HG02588 (cell line): ENCODE data around the gene ANKRD44.

Experiments used
- ATAC-seq: cut with Tn5 transposase; IDR thresholded peaks from one replicate; pipeline ENCODE4 v1.9.1; 2021; ENCODE audit warnings: mild to moderate bottlenecking, moderate library complexity; ENCODE audit not compliant: unreplicated experiment

Gene ANKRD44

DNA sequence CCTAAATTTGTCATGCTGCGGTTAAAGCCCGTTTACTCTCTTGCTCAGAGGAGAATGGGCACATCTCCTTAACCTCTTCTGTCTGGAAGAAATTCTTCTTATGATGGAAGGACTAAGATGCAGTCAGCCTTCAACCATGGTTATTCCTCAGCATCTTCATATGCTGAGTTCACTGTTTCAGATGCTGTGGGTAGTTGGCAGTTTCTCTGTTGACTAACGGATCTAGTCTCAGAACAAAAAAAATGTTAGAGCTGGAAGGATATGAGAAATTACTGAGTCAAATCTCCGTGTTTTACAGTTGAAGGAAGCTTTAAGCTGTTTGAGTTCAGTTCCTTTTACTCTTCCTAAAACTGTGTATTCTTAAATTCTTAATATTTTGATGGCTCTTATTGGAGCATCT is 340.5 kb downstream of the ANKRD44 start:
- no peak for ATAC-seq

- ATAC-seq = no peak
Measured at GRCh38 chr2:196968516-196968915, 342.1 kb downstream of the ANKRD44 start.

DNA sequence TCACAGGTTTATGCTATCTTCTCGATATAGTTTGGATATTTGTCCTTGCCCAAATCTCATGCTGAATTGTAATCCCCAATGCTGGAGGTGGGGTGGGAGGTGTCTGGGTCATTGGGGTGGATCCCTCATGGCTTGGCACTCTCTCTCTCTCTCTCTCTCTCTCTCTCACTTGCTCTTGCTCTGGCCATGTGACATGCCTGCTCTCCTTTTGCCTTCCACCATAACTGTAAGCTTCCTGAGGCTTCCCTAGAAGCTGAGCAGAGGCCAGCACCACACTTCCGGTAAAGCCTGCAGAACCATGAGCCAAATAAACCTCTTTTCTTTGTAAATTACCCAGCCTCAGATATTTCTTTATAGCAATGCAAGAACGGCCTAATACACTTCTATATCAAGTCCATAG is 342.8 kb downstream of the ANKRD44 start:
- no peak for ATAC-seq

DNA sequence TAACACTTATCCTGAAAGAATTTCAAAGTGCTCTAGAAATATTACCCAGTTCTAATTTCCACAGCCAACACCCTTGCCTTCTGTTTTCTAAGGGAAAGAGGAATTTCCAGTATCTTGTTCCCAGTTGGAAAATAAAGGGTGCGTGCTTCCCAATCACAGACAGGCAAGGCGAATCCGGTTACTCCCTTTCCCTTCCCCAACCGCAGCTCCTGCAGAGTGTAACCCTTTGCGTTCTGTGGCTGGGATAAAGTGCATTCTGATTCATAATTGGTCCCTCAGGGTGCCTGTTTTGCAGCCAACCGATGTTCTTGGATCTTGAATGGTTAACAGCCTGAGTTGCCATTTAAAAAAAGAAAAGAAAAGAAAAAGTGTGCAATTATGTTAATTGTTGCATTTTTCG is 343.5 kb downstream of the ANKRD44 start:
- no peak for ATAC-seq

GRCh38 chr2:196966061-196966460 is 344.5 kb downstream of the ANKRD44 start:
- ATAC-seq = no peak

- ATAC-seq = no peak
Measured at GRCh38 chr2:196965651-196966050, 344.9 kb downstream of the ANKRD44 start.

DNA sequence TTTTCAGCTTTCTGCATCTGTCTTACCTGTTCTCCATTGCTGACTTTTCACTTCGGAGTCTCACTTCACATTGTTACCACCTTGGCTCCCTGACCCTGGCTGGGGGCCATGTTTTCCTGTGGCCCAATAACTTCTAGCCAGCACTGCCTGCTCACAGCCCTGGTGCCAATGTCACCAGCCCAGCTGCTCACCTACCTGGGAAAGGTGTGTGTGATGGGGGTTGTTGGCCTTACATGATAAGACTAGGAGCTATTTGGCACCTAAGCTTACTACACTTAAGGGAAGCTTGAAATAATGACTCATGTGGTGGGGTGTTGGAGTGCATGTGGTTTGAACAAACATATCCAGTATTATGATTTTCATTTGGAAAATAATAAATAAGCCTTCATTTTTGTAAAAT is 346.6 kb downstream of the ANKRD44 start:
- ATAC-seq = no peak

GRCh38 chr2:196963043-196963442 is 347.5 kb downstream of the ANKRD44 start:
- no peak for ATAC-seq

DNA sequence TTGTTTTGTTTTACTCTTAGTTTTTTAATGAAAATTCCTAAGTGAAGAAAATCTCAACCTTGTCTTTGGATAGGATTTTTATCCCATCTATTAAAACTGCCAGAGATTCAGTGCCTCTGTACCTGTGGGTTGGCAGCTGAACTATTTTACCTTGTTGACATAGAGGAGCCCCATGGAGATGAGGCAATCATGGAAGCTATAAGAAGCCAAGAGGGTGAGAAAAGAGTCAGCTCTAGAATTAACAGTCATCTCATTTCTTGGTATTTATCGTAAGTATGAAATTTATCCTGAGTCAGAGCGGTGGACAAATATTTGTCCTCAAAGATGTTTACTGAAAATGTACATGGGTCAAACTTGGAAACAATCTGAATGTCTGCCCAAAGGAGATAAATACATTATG is 348.3 kb downstream of the ANKRD44 start:
- no peak for ATAC-seq

DNA sequence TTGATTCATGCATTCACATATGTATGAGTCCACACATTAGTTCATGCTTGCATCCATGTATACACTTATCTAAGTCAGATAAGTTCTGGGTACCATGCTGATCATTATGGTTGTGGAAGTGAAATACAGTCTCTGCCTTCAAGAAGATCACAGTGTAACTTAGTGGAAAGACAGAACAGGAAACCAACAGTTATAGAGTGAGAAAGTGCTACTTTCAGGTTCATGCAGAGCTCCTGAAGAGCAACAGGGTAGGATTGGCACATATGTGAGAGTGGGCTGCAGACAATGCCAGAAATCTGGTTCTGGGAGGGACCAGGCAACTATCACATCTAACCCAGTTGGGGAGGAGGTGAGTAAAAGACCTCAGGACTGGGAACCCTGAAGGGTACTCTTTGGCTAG is 348.7 kb downstream of the ANKRD44 start:
- ATAC-seq = peak; percentile 97

DNA sequence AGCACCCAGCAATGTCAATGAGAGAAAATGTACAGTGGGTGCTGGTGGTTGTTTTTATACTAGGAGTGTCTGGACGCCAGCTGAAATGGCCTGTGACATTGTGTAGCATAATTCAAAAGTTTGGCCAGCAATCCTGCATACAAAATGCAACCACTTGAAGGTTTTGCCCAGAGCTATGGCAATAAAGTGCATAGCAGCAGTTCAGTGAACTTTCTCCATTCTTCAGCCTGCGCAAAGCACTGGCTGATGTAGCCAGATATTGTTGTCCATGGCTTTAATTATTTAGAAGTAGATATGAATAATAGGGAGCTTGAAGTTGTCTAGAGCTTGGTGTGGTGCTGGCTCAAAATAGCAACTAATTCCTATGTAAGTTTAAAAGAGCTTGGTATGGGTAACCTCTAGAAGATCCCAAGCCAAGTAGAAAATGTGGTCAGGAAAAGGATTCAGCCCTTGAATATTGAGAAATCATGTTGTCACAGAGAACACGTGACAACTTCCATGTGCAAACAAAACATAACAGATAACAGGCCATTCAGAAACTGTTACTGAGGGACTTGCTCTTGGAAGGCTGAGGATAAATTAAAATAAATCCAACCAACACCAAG is 350.7 kb downstream of the ANKRD44 start:
- ATAC-seq = no peak

DNA sequence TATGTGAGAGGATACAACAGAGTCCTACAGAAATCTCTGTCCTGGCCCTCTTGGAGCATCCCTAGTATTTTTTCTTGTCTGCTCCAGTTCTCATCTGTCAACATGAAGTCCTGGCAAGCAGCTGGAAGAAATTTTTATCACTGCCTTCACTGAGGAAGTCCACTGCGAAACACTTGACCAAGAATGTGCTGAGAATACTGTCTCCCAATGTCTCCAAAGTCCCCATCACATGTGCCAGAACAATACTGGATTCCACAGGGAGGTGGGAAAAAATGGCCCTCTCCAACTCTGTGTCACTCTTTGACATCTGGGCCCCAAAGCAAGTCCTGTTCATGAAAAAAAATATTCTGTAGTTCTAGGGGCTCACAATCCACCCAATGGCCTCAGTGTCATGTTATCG is 351.3 kb downstream of the ANKRD44 start:
- no peak for ATAC-seq

DNA sequence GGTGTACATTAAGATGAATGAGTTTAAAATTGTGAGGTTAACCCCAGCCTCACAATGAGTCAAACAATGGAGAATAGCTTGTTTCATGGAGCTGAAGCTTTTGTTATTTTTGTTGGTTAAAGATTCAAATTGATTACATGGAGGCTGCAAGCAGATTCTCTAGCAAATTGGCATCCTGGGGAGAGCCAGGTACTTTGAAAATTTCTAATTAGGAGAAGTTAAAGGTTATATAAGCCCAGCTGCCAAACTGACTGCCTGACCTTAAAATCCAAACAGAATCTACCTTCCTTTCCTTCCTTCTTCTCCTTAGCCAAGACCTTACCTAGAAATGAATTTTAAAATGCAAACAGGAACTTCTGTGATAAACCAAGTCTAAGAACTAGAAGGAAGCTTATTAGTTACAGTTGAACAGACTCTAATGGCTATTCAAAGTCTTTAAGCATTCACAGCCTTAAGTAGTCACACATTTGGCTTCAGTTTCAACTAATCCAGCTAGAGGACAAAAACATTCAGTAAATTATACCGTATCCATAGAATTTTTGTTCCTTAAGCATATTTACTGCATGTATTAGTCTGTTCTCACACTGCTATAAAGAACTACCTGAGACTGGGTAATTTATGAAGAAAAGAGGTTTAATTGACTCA is 352.6 kb downstream of the ANKRD44 start:
- no peak for ATAC-seq

GRCh38 chr2:196957442-196957841 is 353.1 kb downstream of the ANKRD44 start:
- no peak for ATAC-seq

DNA sequence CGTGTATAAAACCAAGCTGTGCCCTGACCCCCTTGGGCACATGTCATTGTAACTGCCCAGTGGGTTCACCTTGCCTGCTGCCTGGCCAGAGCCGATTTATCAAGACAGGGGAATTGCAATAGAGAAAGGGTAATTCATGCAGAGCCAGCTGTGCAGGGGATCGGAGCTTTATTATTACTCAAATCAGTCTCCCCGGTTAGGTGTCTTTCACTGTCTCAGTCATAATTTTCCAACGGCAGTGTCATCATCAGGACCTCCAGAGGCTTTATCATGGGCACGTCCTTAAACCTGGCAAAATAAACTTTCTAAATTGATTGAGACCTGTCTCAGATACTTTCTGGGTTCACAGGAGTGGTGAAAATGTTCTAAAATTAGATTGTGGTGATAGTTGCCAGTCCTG is 354.5 kb downstream of the ANKRD44 start:
- no peak for ATAC-seq

- ATAC-seq = no peak
Measured at GRCh38 chr2:196955036-196955435, 355.5 kb downstream of the ANKRD44 start.

DNA sequence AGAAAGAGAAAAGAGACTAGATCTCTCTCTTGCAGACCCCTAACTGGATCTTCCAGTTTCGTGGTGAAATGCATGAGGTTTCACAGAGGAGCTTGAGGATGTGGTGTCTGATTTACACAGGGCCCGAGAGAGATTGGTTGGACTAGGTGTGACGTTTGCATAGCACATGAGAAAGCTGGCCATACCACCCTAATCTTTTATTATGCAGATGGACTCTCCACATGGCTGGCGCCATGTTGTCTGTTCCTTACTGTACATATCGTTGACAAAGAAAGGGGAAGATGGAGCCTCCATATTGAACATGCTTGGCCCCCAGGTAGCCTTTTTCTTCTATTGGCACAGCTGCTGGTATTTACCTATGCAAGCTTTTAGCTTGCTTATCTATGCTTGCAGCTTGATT is 356.6 kb downstream of the ANKRD44 start:
- ATAC-seq = no peak

DNA sequence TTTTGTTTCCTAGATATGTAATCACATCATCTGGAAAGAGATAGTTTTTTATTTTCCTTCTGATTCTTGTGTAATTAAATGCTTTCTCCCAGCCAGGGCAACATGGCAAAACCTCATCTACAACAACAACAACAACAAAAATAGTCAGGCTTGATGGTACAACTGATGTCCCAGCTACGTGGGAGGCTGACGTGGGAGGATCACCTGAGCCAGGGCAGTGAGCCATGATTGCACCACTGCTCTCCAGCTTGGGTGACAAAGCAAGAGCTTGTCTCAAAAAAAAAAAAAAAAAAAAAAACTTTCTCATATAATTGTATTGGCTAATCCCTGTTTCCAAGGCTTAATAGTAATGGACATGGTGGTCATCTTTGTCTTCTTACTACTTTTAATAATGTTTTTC is 357.6 kb downstream of the ANKRD44 start:
- ATAC-seq = no peak

GRCh38 chr2:196951973-196952372 is 358.6 kb downstream of the ANKRD44 start:
- ATAC-seq = no peak

DNA sequence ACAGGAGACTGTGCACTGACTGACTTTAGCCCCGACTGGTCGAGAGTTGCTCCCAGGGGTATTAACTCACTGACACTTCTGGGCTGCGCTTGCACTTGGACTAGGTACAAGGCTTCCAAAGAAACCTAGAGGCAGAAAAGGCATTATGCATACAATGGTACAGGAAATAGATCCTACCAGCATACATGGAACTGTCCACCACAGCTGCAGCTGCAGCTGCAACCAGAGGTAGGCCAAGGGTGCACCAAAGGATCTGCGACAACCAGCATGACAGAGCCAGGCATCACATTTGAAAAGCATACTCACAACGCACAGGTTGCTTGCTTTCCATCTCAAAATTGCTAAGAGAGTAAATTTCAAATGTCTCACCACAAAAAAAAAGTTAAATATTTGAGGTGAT is 361.5 kb downstream of the ANKRD44 start:
- ATAC-seq = no peak

- peak; percentile 89 for ATAC-seq
Measured at GRCh38 chr2:196944570-196944969, 366.0 kb downstream of the ANKRD44 start.

GRCh38 chr2:196941398-196942078 is 369.0 kb downstream of the ANKRD44 start:
- no peak for ATAC-seq
